DMS153 treated with DMSO at 0.1 percent for 48 hours (cell line): ENCODE results near the gene NTSR1.
A peak's percentile ranks its signal among the peaks of the same experiment; 100 is the strongest.

ENCODE experiments used
- DNase-seq: peaks from one replicate; lab custom pipeline; 2025; ENCODE audit not compliant: unreplicated experiment; lab: John Stamatoyannopoulos, UW

NTSR1 gene

DNA sequence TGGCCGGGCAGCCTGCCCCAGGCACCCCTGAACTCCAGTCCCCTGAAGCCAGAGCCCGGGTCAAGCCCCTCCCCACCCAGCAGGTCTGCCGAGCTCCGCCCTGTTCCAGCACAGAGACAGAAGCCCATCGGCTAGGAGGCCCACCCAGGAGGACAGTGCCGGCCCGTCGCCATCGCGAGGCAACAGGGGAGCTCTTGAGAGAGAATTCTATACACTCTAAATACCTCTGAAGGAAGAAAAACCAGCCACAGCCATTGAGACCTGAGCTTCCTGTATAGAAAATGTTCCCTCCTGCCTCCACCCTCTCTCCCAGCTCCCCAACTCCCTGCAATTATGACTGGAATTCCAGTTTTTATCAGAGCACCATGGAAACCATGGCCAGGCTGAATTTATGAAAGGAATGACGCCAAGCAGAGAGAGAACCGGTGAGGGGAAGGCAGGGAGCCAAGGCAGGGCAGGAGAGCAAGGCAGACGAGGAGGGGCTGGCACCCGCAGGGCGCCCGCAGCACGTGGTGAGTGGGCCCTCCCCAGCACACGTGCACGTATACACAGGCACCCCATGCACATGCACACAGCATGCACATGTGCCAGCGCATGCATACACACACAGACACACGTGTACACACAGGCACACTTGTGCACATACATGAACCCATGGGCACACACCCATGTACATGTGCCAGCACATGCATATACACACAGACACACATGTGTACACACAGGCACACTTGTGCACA lies 60.1 kb downstream of the NTSR1 start:
- no peak for DNase-seq

DNA sequence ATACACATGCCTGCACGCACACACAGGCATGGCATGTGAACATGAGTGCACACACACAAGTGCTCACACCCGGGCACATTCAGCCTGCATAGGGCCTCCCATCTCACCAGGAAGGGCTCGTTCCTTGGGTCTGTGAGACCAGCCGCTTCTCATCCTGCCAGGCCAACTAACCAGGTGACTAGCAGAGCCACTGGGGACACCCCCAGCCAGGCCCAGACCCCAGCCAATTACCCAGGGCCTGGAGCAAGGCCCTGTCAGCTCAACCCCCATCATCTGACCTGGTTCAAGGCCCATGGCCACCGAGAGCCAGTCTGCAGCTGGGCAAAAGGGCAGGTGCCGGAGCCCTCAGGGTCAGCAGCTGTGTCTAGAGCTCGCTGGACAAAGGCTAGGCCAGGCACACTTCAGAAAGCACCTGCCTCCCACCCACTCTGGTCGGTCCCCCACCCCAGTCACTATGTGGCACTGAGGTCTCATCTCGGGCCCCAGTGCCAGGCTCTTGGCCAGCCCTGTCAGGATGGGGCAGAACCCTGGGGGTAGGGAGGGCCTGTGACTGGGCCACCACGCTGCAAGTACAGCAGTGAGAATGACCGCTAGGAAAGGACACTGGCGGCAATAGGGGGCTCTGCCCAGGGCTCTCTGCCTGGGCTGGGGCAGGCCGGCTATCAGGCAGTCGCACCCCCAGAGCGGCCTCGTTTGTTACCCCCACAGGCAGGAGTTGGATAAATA lies 60.9 kb downstream of the NTSR1 start:
- no peak for DNase-seq

DNA sequence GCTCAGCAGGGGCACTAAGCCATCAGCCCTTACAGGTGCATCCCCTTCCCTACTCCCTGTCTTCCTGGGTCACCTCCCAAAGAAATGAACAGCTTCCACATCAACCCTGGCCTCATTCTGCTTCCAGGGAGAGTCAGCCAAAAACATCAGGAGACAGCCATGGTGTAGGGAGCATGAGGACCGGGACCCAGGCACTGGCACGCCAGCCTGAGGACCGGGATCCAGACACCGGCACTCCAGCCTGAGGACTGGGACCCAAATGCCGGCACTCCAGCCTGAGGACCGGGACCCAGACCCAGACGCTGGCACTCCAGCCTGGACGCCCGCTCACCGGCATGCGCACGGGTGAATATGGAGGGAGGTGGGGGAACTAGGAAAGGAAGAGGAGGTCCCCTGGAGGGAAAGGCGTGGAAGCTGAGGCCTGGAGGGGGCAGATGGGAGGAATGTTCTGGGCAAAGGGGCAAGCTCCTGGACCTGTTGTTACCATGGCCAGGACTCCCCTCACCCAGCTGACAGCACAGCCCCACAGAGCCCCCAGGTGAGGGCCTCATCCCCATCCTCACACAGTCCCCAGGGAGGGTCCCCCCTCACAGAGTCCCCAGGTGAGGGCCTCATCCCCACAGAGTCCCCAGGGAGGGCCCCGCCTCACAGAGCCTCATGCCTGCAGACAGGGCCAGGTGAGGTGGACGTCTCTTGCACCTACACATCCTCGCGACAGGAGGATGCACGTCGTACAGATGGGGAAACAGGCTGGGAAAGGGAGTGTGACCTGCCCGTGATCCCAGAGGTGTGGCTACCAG lies 61.7 kb downstream of the NTSR1 start:
- DNase-seq, result no peak

DNA sequence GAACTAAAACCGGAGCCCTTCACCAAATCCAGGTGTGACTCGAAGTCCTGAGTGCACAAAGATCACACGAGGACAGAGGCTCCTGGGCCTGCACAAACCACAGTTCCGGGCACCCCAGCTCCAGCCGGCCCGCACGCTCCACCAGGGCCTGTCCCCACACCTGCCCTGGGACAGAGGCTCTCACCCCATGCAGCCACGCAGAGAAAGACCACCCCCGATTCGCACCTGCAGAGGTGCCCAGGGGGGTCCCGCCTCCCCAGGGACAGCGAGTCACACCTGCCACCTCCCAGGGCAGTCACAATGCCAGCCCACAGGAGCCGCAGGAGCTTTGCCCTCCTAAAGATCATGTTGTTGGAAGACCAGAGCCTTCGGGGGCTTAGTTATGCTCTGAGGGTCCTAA lies 62.3 kb downstream of the NTSR1 start:
- DNase-seq, result no peak

DNA sequence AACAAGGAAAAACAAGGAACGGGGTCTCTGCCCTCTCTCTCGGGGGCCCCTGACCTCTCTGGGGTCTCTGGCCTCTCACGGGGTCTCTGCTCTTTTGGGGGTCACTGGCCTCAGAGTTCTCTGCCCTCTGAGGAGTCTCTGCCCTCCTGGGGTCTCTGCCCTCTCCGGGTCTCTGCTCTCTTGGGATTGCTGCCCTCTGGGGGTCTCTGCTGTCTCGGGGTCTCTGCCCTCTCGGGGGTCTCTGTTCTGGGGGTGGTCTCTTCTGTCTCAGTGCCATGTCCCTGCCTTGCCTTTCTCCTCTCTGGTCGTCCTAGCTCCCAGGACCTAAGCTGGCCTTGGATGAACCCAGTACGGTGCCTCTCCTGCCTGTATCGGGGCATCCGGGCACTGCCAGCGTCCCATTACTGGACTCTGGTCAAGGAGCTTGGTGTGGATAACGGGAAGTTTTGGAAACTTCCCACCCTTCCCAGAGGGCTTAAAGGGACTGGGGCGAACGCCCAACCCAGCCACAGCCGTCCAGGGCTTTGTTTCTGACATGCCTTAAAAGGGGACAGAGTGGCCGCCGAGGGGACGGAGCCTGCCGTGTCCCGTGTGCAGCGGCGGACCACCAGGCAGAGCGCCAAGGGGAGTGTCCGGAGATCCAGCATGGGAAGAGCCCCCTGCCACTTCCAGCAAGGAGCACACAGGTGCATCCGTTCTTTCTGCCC lies 62.9 kb downstream of the NTSR1 start:
- DNase-seq, result no peak

DNA sequence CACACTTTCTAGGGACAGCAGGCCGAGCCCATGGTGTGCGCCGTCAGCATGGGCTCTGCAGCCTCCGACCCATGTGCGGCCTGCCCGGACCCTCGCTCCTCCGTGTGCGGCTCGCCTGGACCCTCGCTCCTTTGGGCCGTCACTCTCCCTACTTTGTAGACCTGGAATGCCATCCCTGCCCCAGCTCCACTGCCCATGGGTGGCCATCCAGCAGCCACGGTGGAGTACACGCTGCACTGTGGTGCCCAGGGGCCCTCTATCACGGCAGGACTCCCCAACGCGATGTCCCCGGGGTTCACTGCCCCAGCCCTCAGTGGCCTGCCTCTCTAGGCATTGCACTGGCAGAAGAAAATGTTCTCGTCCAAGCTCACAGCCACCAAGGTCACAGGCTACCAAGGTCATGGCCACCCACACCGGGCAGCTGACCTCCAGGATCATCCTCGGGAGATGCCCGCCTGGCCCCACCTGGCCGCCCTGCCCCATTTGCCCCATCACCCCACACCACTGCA lies 63.5 kb downstream of the NTSR1 start:
- no peak for DNase-seq

DNA sequence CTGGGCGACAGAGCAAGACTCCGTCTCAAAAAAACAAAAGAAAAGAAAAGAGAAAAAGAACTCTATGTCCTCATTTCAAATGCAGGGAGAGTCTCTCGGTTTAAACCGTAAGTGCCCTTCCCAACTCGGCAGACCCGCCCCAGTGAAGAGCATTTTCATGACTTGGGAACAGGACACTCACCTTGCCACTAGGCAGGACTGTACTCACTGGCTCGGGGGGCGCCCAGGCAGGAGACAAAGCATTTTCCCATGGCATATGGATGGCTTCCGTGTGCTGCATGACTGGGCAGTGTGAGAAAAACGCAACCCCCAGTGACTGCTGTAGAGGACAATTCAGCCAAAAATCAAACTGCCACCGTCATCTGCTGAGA lies 64.0 kb downstream of the NTSR1 start:
- DNase-seq, result no peak

DNA sequence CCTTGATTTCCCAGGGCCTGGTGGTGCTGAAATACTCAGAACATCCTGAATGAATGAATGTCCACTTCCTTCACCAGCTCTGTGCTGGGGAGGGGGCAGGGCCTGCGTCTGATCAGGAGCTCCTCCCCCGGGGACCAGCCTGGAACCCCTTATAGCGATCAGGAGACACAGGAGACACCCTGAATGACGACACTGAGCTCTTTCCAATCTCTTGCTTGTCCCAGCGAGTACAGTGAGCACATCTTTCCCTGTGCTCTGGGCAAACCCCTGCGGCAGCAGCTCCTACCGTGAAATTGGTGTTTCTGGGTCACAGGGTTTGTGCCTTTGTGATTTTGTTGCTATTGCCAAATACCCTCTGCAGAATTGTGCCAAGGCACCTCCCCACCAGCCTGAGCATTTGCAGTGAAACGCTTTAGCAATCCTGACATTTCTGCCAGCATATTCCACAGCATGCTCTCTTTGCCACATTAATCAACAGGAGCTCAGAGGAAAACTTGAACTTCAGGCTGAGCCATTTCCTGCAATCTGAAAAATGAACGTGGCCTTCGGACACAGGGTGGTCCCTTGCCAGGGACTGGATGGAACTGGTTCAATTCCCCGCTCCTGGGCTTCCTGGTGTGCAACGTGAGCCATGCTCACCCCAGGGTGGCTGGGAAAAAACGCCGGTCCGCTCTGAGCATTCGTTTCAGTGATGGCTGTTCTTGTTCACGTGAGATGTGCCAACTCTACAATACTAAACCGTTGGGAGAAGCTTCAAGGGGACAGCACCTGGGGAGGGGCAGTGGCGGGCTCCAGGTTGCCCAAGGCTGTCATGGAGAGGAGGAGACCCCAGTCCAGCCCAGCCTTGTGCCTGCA lies 64.6 kb downstream of the NTSR1 start:
- no peak for DNase-seq

DNA sequence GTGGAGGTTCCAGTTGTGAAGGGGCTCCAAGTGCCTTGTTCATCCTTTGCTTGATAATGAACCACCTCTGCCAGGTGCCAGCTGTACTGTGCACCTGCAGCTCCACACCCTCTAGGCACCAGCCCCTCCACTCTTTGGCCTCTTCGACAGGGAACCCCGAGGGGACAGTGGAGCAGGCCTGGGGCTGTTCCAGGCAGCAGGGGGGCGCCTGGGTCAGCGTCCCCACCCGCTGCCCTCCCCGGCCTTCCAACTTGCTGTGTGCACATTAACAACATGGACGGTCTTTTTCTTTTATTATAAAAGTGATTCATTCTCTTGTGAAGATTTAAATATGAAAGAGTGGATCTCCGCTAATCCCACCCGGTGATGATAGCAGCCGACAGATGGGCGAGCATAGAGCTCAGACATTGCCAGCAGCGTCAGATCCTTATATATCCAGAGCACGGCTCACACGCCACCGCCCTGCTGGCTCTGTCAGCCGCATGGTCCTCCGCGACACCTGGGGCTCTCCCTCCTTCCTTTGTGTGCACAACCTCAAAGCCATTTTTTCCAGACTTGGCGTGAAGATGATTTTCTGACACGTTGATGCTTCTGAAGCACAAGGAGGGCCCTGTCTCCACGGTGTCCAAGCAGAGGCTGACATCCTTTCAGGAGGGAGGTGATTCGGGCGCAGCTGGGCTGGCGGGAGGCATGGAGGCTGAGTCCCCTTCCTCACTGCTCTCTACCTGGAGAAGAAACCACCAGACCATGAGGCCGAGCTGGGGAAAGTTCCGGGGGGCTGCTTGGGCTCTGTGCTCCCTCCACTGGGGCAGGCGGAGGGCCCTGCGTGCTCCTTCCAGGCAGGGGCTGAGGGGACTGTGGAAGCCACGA lies 65.4 kb downstream of the NTSR1 start:
- DNase-seq, result peak; percentile 4

DNA sequence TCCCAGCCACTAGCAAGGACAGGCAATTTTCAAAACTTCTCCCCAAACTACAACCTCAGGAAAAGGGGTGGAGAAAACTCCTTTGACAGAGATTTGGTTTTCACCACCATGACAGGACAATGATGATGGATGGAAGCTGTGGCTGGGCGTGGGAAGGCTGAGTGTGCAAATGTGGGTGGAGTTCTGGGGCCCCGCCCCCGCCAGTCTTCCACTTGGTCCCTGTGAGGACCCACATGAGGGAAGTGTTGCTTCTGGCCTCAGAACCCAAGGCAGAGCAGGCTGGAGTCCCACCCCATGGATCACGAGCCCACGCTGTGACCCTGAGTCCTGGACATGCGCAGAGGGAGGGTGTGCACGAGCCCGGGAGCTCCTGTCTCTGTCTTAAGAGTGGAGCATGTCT lies 66.1 kb downstream of the NTSR1 start:
- no peak for DNase-seq

DNA sequence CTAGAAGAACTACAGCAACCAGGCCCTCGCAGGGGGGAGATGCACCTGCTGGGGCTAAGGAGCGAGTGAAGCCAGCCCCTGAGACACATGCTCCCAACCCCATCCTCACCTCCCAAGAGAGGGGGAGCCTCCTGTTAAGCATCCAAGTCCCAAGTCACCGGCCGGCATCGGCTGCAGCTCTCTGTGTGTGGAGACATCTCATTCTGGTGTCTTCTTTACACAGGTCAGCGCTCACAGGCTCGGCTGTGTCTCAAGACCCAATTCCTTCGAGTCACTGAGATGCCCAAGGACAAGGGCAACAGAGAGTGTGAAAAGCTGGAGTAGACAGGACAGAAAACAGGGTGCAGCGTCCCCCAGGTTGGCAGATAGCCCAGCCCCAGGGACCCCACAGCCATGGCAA lies 66.6 kb downstream of the NTSR1 start:
- no peak for DNase-seq

DNA sequence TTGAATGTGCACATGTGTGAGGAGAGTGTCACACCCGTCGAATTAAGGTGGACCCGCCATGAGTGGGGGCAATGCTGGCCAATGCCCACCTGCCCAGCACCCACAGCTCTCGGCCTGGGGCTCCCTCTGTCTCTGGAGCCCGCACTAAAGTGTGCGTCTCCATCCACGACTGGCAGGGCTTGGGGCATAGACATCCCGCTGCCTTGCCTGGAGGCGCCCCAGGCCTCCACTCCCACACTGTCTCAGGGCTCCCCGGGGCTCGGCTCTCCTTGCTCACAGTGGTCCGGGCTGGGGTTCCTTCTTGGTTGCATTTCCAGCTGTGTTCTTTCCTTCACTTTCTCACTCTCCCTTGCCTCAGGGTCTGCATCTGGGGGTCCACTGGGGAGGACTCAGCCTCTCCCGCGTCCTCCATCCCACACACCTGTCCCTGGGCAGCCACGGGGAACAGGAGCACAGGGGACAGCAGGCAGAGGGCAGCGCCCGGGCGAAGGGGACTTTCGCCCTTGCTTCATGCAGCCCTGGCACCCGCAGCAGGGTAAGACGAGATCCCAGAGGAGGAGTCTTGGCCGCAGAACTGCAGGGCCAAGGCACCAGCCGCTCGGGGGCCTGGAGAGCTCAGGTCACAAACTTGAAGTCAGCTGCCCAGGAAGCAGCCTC lies 67.5 kb downstream of the NTSR1 start:
- no peak for DNase-seq

DNA sequence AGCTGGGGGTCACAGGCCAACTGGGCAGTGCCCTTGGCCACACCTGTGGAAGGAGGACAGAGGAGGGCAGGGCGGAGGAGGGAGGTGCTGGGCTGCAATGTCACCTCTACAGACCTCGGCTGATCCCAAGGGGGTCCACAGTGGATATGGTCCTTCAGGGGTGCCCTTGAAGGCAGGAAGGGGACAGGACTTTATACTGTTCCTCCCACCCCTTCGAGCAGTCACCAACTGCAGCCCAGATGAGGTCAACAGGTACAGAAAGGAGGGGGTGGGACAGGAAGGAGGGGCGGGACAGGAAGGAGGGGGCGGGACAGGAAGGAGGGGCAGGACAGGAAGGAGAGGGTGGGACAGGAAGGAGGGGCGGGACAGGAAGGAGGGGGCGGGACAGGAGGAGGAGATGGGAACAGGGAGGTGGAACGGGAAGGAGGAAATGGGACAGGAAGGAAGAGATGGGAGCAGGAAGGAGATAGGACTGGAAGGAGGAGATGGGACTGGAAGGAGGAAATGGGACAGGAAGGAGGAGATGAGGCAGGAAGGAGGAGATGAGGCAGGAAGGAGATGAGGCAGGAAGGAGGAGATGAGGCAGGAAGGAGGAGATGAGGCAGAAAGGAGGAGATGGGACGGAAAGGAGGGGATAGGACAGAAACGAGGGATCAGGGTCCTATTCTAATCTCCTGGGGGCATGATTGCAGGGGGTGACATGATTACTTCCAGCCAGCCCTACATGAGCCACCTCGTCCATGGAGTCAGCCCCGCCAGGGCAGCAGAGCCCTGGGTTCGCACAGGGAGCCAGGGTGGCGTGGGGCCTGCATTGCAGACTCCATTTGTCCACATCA lies 68.3 kb downstream of the NTSR1 start:
- no peak for DNase-seq

DNA sequence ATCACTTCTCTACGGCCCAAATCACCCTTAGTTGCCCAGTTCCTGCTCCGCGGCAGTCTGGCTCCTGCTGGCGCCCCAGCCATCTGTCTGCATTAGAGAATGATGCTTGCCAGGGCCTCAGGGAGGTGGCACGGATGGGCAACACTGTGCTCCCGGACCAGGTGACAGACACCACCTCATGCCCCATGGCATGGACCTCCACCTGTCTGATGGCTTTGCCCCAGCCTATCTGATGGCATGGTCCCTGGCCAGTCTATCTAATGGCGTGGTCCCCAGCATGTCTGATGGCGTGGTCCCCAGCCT lies 68.8 kb downstream of the NTSR1 start:
- no peak for DNase-seq

DNA sequence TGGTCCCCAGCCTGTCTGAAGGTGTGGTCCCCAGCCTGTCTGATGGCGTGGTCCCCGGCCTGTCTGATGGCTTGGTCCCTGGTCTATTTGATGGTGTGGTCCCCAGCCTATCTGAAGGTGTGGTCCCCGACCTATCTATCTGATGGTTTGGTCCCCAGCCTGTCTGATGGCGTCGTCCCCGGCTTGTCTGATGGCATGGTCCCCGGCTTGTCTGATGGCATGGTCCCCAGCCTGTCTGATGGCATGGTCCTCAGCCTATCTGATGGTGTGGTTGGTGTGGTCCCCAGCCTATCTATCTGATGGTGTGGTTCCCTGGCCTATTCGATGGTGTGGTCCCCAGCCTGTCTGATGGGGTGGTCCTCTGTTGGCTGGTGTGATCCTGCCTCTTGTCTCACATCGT lies 69.4 kb downstream of the NTSR1 start:
- DNase-seq, result no peak

DNA sequence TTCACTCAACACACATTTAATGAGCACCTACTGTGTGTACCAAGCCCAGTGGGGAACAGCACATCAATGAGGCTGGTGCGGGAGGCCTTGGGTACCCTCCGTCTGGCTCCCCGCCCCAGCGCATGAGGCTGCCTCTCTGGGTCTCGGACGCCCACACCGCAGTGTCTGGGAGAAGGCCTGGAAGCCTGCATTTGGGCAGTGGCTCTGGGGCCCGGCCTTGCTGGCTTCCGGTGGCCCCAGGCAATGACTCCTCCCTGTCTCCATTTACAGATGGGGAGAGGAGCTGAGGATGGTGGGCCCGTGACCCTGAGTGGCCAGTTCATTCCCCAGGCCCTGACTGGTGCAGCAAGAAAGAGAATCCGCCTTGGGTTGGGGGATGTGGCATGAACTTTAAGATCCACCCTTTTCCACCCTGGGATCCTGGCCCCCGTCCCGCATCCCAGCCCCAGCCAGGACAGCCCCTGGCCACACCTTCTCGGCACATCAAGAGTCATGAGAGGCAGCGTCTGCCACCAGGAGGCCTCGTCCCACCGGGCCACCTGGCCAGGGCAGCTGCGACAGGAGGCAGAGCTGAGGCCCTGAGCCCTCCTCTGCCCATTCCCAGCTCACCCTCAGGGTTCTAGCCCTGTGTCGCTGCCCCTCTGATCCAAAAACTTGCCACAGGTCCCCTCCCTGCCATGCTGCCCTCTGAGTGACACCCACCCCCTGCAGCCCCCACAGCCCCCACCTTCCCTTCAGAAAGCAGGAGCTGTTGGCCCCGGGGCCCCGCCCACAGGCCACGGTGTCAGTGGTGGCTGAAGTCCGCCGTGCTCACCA lies 70.2 kb downstream of the NTSR1 start:
- no peak for DNase-seq

DNA sequence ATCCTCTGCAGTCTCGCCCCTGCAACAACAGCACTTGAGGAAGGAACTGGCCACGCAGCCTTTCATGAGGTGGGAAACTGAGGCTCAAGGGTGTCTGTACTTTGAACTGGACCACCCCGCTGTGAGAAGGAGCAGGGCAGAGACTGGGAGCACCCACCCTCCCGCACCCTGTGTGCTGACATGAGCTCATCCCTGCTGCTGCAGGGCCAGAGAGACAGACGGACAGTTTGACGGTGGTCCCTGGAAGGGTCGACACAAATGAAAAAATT lies 70.7 kb downstream of the NTSR1 start:
- DNase-seq, result no peak

DNA sequence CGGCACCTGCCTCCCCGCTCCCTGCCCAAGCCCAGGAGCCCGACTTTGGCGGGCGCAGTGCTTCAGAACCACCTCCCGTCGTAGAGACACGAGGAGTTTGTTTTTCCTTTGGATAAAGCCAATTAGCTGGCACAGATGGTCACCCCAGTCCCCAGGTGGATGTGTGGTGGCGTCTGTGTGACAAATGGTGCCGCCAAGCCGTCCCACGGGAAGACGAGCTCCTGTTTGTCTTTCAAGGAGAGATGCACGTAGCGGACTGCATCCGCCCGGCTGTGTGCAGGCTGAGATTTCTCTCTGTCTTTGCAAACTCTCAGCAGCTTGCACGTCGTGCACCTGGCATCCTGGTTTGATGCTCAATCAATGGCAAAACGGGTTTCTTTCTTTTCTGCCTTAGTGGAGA lies 71.6 kb downstream of the NTSR1 start:
- no peak for DNase-seq
